GM12878 (cell line): ENCODE measurements around the gene FCHSD2. TPM values are rescaled to one million over a fixed set of nuclear protein-coding genes. Genes with fewer than 3 reads are reported as not detected.

Source experiments
- ATAC-seq: fragments of 200-7000 bp; cut with Tn5 transposase; 3 replicates; pipeline ENCODE4 v1.9.1; 2020; ENCODE audit warnings: mild to moderate bottlenecking, moderate library complexity
- BruUV-seq: library from RNA; stranded (reverse); fragments of 400-500 nt; replicated peaks from 2 replicates; lab custom pipeline; 2021; lab: Mats Ljungman, UMichigan
- CTCF ChIA-PET: fragments of 300-600 bp; sonication (Branson Sonifier 250); formaldehyde crosslinking; extraction: SDS; loops from one replicate; lab custom pipeline; 2021; ENCODE audit warnings: inconsistent platforms; lab: Yijun Ruan, JAX
- POLR2A ChIA-PET: fragments of 350-600 bp; formaldehyde crosslinking; extraction: SDS; loops from one replicate; lab custom pipeline; 2021; ENCODE audit warnings: inconsistent platforms; lab: Charles Lee
- RAD21 ChIA-PET: fragments of 300-600 bp; sonication (Branson Sonifier 250); formaldehyde crosslinking; loops from one replicate; lab custom pipeline; 2023; ENCODE audit warnings: antibody characterized with exemption; ENCODE audit not compliant: unreplicated experiment; lab: Charles Lee
- SMC1A ChIA-PET: fragments of 300-600 bp; sonication (Branson Sonifier 250); formaldehyde crosslinking; loops from one replicate; lab custom pipeline; 2023; ENCODE audit not compliant: unreplicated experiment, uncharacterized antibody; lab: Charles Lee
- DNase-seq: peaks from one replicate; pipeline ENCODE4 v3.0.0-alpha.2; 2011; ENCODE audit warnings: low read depth, low spot score
- FAIRE-seq: peaks from 3 replicates; lab custom pipeline; 2011; peaks lifted over from hg19 to GRCh38; lab: Jason Lieb, UNC
- H2AFZ ChIP-seq: 2 replicates; pipeline ENCODE4 v1.6.0; 2011; ENCODE audit warnings: low read depth, low read length, control low read depth; ENCODE audit not compliant: control insufficient read depth
- H3K27ac ChIP-seq: 2 replicates; pipeline ENCODE4 v1.5.1; 2011; ENCODE audit warnings: control low read depth; ENCODE audit not compliant: control insufficient read depth, insufficient read depth
- H3K27me3 ChIP-seq, 2 experiments: replicated peaks in 1 of 2; 2 replicates each; pipeline versions ENCODE4 v1.6.0 to v1.6.1; 2011; ENCODE audit warnings: low read length in 1 of 2; ENCODE audit not compliant: control insufficient read depth in 2 of 2, insufficient read depth in 2 of 2
- H3K36me3 ChIP-seq, 2 experiments: 2 replicates each; pipeline ENCODE4 v1.5.1; 2011; ENCODE audit warnings: low read length in 1 of 2; ENCODE audit not compliant: control insufficient read depth in 2 of 2, insufficient read depth in 2 of 2
- H3K4me1 ChIP-seq: 2 replicates; pipeline ENCODE4 v1.6.1; 2011; ENCODE audit warnings: mild to moderate bottlenecking, low read length, moderate library complexity, mixed read lengths; ENCODE audit not compliant: control insufficient read depth, insufficient read depth
- H3K4me2 ChIP-seq: 2 replicates; pipeline ENCODE4 v1.6.0; 2011; ENCODE audit warnings: control low read depth; ENCODE audit not compliant: control insufficient read depth, insufficient read depth
- H3K4me3 ChIP-seq: fragments of 200-600 bp; sonication (generic); 2 replicates; pipeline ENCODE4 v1.5.1; 2016
- H3K79me2 ChIP-seq: 2 replicates; pipeline ENCODE4 v1.6.0; 2011; ENCODE audit warnings: low read length; ENCODE audit not compliant: control insufficient read depth, insufficient read depth
- H3K9ac ChIP-seq: 2 replicates; pipeline ENCODE4 v1.8.0; 2011; ENCODE audit warnings: low read length, control low read depth, mixed read lengths; ENCODE audit not compliant: control insufficient read depth, insufficient read depth
- H3K9me3 ChIP-seq: replicated peaks from 3 replicates; pipeline ENCODE4 v1.5.1; 2011; ENCODE audit warnings: mild to moderate bottlenecking, low read length; ENCODE audit not compliant: control insufficient read depth, insufficient read depth
- H4K20me1 ChIP-seq: 2 replicates; pipeline ENCODE4 v1.6.0; 2011; ENCODE audit not compliant: control insufficient read depth, insufficient read depth
- CBFB ChIP-seq: IDR thresholded peaks from 2 replicates; pipeline ENCODE4 v1.6.1; 2016; ENCODE audit warnings: antibody characterized with exemption, low read depth
- CREM ChIP-seq: IDR thresholded peaks from 2 replicates; pipeline ENCODE4 v1.6.1; 2014; ENCODE audit warnings: antibody characterized with exemption, low read depth
- EGR1 ChIP-seq, 2 experiments: IDR thresholded peaks; 1 replicate in 1 of 2; 2 replicates in 1 of 2; pipeline ENCODE4 v1.6.1; 2011 to 2012; ENCODE audit warnings: low read depth in 2 of 2, low read length in 2 of 2, borderline replicate concordance in 1 of 2, mild to moderate bottlenecking in 1 of 2, moderate library complexity in 1 of 2
- KLF5 ChIP-seq: fragments of 450-650 bp; IDR thresholded peaks from 2 replicates; pipeline ENCODE4 v1.6.1; 2014; ENCODE audit warnings: mild to moderate bottlenecking; ENCODE audit not compliant: partially characterized antibody
- MEF2B ChIP-seq: fragments of 450-650 bp; IDR thresholded peaks from 2 replicates; pipeline ENCODE4 v1.6.1; 2018; ENCODE audit warnings: mild to moderate bottlenecking, moderate library complexity; ENCODE audit not compliant: partially characterized antibody, poor library complexity, severe bottlenecking
- NBN ChIP-seq: fragments of 450-650 bp; IDR thresholded peaks from 2 replicates; pipeline ENCODE4 v1.6.1; 2016
- NFXL1 ChIP-seq: fragments of 450-650 bp; IDR thresholded peaks from 2 replicates; pipeline ENCODE4 v1.6.1; 2017; ENCODE audit warnings: antibody characterized with exemption, mild to moderate bottlenecking, borderline replicate concordance
- POLR2A ChIP-seq: IDR thresholded peaks from 2 replicates; pipeline ENCODE4 v1.6.1; 2011; ENCODE audit warnings: low read depth, mild to moderate bottlenecking, low read length
- SMC3 ChIP-seq: IDR thresholded peaks from 2 replicates; pipeline ENCODE4 v1.6.1; 2011; ENCODE audit warnings: low read length, improper control_type of control experiment, borderline replicate concordance
- WRNIP1 ChIP-seq: IDR thresholded peaks from 2 replicates; pipeline ENCODE4 v1.6.1; 2011; ENCODE audit warnings: low read depth, low read length, improper control_type of control experiment, borderline replicate concordance
- ZNF207 ChIP-seq: fragments of 450-650 bp; IDR thresholded peaks from 2 replicates; pipeline ENCODE4 v1.6.1; 2014; ENCODE audit warnings: antibody characterized with exemption, mild to moderate bottlenecking, borderline replicate concordance
- ZNF217 ChIP-seq: fragments of 450-650 bp; IDR thresholded peaks from 2 replicates; pipeline ENCODE4 v1.6.1; 2017; ENCODE audit warnings: antibody characterized with exemption, mild to moderate bottlenecking
- ZNF622 ChIP-seq: fragments of 450-650 bp; IDR thresholded peaks from 2 replicates; pipeline ENCODE4 v1.6.1; 2017; ENCODE audit warnings: mild to moderate bottlenecking, inconsistent platforms
- WGBS: methylation state at CpG from one replicate; pipeline ENCODE4 v1.1.6; 2016; ENCODE audit warnings: low lambda C conversion rate; ENCODE audit not compliant: insufficient replicate concordance, insufficient coverage; ENCODE audit errors: missing lambda C conversion rate; 5-methylcytosine and 5-hydroxymethylcytosine counted together
- in situ Hi-C: fragments of 300-500 bp; cut with MboI; formaldehyde crosslinking; loops from 9 replicates; pipeline ENCODE4 v1.14.3; 2018; ENCODE audit warnings: mixed read lengths
- intact Hi-C: fragments of 100-400 bp; cut with micrococcal nuclease; formaldehyde crosslinking; loops from one replicate; pipeline ENCODE4 v1.14.2; 2022; ENCODE audit not compliant: unreplicated experiment
- polyA plus RNA-seq, 11 experiments: library from polyadenylated mRNA; depleted of rRNA in 4 of 11; unstranded in 6 of 11; stranded (reverse) in 5 of 11; fragments of >200 nt; fragmentation: Nextera tagmentation in 4 of 11; fragmentation: Illumina TruSeq in 1 of 11; extraction: Ambion mirVana in 4 of 11; extraction: Trizol in 1 of 11; gene quantifications; 1 replicate in 1 of 11; 2 replicates in 10 of 11; pipeline versions ENCODE4 v1.2.1 to v1.2.3, GENCODE V29; 2011 to 2016; ENCODE audit warnings: inconsistent platforms in 2 of 11, missing spikeins in 2 of 11, low read depth in 1 of 11
- total RNA-seq, 4 experiments: library from RNA; depleted of rRNA in 3 of 4; stranded (reverse); fragments of >200 nt in 3 of 4; fragmentation: Illumina TruSeq in 1 of 4; extraction: Trizol in 1 of 4; gene quantifications; 2 replicates each; pipeline versions ENCODE4 v1.2.1 to v1.2.3, GENCODE V29; 2013 to 2021
- TF ChIP-seq, protein P1 (sequence below): IDR thresholded peaks from 2 replicates; pipeline ENCODE4 v1.6.1; 2011; ENCODE audit warnings: low read depth, low read length, improper control_type of control experiment, borderline replicate concordance
- TF ChIP-seq, protein P2 (sequence below): IDR thresholded peaks from 2 replicates; pipeline ENCODE4 v1.6.1; 2011; ENCODE audit warnings: borderline replicate concordance, low read depth, mild to moderate bottlenecking, moderate library complexity, low read length; ENCODE audit not compliant: insufficient read depth, poor library complexity, severe bottlenecking
- TF ChIP-seq, protein P3 (sequence below): fragments of 450-650 bp; formaldehyde crosslinking; IDR thresholded peaks from 2 replicates; pipeline ENCODE4 v1.4.0; 2020; ENCODE audit warnings: mild to moderate bottlenecking, moderate library complexity

Gene FCHSD2
- total and polyA plus RNA-seq, 10 of the 15 experiments (the other 5 are each of a cell fraction or from before 2014, with no cell fraction given): 13.2 to 89.8 (median 47.8) TPM

DNA sequence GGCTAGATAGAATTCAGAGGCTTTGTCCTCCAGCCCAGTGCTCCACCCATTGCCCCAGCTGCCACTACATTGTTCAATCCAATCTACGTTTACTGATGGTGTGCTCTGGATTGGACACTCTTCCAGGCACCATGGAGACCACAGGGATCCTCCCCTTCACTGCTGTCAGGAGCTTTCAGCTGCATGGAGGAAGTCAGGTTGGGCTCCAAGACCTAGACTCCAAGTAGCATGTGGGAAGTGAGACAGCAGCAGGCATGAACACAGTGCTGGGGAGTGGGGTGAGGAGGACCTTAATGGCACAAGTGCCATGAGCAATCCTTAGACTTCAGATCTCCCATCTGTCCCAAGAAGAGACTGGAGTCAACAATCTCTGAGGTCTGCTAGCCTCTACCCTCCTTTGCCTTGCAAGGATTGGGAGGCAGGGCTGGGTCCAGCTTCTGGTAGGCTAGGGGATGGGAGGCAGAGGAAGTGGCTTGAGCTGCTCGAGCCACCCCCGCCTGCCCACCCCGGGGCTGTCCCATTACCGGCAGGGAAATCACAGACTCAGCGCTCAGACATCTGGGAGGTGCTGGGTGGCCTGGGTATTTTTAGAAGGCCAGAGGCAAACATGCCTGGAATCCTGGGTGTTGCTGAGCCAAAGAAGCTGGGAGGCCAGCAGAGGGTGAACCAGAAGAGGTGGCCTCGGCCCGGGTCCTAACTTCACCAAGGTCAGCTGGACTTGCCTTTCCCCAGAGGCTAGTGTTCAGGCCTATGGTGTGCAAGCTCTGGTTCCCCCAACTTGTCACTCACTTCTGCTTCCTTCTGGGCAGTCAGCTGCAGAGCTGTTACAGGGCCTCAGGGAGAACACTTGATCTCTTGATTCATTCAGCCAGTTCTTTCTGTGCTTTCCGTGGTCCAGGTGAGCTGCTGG lies 15.2 kb upstream of the FCHSD2 start:
- peak overlapping the region; percentile 67 for H2AFZ ChIP-seq
- BruUV-seq: no TSS peak
- no peaks in the 10 kb centered on the region for H4K20me1 ChIP-seq
- peak overlapping the region; percentile 98 for H3K27ac ChIP-seq
- H3K36me3 ChIP-seq: no peaks in the 10 kb centered on the region
- in situ Hi-C loops (no loop called here), intact Hi-C loops (loop anchor here (10.0 kb wide), 1 partner anchor 413 kb away; no protein-coding TSS in a partner anchor)
- peaks cover 40% of the 10 kb centered on the region for H3K79me2 ChIP-seq
- ATAC-seq: peak; percentile 63
- no peaks in the 10 kb centered on the region; the same call in 2 of the 3 replicates for H3K9me3 ChIP-seq
- no peak for FAIRE-seq
- ChIA-PET POLR2A (interaction anchor here (0.6 to 14.7 kb wide), 18 partner anchors 8 to 440 kb away, joined by 3 to 384 read pairs (median 4); partner anchors contain the start of genes FCHSD2 and STARD10), CTCF (interaction anchor here (0.9 to 11.0 kb wide), 15 partner anchors 8 to 432 kb away, joined by 3 to 77 read pairs (median 5); partner anchors contain the start of genes FCHSD2 and STARD10), RAD21 (interaction anchor here (0.5 to 19.6 kb wide), 14 partner anchors 8 to 176 kb away, joined by 3 to 441 read pairs (median 4); partner anchors contain the start of gene FCHSD2), SMC1A (interaction anchor here (0.7 to 37.3 kb wide), 13 partner anchors 8 to 342 kb away, joined by 3 to 926 read pairs (median 4); partner anchors contain the start of gene FCHSD2)
- 6% methylated on average over 9 of the region's 9 CpGs for WGBS
- peak overlapping the region; percentile 80 for H3K9ac ChIP-seq
- H3K4me3 ChIP-seq: peak overlapping the region; percentile 69
- peak overlapping the region; percentile 95 for H3K4me2 ChIP-seq
- no peak for DNase-seq
- H3K4me1 ChIP-seq: peaks cover 71% of the 10 kb centered on the region
- no peaks in the 10 kb centered on the region for H3K27me3 ChIP-seq
- TF ChIP-seq CBFB (peak; percentile 43; the same call in 1 of the 2 replicates), ZNF207 (no peak), ZNF217 (no peak), MEF2B (peak; percentile 82), EGR1 (IDR thresholded peaks at IDR 0.05; ENCODE audit: borderline replicate concordance in 1 of 2, low read depth in 2 of 2, low read length in 2 of 2) (peak in 1 of 2 experiments; percentile 96; a peak in 2 of 3 replicates), NFXL1 (no peak), SMC3 (0 out of 2 replicates have a peak, but pooled peaks have one; percentile 2), ZNF622 (no peak), CREM (peak; percentile 52; the same call in 1 of the 2 replicates), KLF5 (no peak), POLR2A (peak; percentile 67), NBN (peak; percentile 80; the same call in 1 of the 2 replicates), WRNIP1 (0 out of 2 replicates have a peak, but pooled peaks have one; percentile 19)
- TF ChIP-seq, protein P1, sequence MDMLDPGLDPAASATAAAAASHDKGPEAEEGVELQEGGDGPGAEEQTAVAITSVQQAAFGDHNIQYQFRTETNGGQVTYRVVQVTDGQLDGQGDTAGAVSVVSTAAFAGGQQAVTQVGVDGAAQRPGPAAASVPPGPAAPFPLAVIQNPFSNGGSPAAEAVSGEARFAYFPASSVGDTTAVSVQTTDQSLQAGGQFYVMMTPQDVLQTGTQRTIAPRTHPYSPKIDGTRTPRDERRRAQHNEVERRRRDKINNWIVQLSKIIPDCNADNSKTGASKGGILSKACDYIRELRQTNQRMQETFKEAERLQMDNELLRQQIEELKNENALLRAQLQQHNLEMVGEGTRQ: no peak
- TF ChIP-seq, protein P2, sequence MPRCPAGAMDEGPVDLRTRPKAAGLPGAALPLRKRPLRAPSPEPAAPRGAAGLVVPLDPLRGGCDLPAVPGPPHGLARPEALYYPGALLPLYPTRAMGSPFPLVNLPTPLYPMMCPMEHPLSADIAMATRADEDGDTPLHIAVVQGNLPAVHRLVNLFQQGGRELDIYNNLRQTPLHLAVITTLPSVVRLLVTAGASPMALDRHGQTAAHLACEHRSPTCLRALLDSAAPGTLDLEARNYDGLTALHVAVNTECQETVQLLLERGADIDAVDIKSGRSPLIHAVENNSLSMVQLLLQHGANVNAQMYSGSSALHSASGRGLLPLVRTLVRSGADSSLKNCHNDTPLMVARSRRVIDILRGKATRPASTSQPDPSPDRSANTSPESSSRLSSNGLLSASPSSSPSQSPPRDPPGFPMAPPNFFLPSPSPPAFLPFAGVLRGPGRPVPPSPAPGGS: peak; percentile 39
- TF ChIP-seq, protein P3, sequence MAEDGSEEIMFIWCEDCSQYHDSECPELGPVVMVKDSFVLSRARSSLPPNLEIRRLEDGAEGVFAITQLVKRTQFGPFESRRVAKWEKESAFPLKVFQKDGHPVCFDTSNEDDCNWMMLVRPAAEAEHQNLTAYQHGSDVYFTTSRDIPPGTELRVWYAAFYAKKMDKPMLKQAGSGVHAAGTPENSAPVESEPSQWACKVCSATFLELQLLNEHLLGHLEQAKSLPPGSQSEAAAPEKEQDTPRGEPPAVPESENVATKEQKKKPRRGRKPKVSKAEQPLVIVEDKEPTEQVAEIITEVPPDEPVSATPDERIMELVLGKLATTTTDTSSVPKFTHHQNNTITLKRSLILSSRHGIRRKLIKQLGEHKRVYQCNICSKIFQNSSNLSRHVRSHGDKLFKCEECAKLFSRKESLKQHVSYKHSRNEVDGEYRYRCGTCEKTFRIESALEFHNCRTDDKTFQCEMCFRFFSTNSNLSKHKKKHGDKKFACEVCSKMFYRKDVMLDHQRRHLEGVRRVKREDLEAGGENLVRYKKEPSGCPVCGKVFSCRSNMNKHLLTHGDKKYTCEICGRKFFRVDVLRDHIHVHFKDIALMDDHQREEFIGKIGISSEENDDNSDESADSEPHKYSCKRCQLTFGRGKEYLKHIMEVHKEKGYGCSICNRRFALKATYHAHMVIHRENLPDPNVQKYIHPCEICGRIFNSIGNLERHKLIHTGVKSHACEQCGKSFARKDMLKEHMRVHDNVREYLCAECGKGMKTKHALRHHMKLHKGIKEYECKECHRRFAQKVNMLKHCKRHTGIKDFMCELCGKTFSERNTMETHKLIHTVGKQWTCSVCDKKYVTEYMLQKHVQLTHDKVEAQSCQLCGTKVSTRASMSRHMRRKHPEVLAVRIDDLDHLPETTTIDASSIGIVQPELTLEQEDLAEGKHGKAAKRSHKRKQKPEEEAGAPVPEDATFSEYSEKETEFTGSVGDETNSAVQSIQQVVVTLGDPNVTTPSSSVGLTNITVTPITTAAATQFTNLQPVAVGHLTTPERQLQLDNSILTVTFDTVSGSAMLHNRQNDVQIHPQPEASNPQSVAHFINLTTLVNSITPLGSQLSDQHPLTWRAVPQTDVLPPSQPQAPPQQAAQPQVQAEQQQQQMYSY (CRISPR knock-in tag): no peak
